HCEC 1CT (cell line): Measurements from ENCODE around the gene CCDC188.

ENCODE experiments used
- DNase-seq: peaks from one replicate; pipeline ENCODE4 v3.0.0-alpha.2; 2017

CCDC188 gene

DNA sequence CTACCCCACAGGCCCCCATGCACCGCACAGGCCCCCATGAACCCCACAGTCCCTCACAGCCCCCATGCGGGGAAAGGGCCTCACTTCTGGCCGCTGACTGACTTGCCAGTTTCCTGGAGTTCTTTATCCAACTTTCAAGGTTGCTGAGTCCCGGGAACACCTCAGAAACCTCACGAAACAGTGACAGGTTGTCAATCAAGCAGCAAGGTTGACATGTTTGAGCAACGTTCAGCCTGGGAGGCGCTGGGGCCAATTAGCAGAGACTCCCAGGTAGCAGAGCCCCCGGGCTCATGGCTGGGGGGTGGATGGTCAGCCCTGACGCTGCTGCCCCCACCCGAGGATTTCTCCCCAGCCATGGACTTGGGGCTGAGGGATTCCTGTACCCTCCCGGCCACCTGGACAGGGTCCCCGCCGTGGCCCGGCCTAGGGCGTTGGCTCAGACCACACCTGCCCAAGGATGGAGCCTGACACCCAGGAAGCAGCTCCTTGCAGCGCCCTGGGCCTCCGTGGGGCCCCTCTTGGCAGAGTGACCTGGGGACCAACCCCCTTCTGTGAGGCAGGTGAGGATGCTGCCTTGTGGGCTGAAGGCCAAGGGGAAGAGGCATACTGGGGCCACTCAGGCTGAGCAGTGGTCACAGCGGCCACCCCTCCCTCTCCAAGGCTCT lies 33.8 kb upstream of the CCDC188 start:
- DNase-seq: no peak

- no peak for DNase-seq
Observed at GRCh38 chr22:20183823-20184222, 33.0 kb upstream of the CCDC188 start.

DNA sequence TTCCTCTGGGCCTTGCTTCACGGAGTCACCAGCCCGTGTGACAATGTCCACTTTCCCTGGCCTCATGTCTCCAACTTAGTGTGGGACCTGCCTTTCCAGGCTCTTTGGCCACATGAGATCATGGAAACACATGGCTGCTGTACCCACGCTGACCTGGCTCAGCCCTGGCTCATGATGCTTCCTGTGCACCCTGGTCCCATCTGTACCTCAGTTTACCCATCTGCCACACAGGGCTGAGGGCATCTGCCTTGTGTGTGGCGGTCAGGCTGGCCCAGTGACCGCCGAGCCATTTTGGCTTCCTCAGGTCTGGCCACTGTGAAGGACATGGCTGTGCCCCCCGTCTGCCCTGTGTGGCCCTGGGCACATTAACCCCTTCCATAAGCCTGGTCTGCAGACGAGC lies 32.2 kb upstream of the CCDC188 start:
- DNase-seq: no peak

DNA sequence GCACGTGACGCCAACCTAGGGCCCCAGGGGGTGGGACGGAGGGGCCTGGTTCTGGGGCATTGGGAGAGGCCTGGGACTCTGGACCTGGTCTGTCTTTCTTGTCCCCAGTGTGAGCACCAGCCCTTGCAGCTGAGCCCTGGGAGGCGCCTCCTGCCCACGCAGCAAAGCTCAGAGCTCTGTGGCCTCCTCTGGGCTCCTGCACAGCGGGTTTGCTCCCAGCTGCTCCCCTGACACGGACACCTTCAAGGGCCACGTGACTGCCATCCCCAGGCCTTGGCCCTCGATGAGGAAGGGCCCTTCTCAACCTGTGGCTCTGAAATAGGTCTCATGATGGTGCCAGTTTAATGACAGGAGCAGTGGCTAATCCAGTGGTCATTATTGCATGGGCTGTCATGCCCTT lies 31.5 kb upstream of the CCDC188 start:
- no peak for DNase-seq

DNA sequence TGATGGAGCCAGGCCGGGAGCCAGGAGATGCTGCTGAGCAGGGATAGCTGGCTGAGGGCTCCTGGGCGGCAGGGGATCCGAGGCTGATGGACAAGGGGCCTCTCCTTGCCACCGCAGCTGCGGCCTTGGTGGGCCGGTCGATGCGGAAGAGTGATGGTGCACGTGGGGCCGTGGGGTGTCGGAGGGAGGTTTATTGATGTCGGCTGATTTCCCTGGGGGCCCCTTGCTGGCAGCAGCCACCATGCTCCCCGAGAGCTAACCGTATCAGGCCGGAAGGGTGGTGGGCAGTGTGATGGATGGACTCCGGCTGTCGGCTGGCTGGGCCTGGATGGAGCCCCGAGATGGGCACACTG lies 31.0 kb upstream of the CCDC188 start:
- DNase-seq: no peak

- DNase-seq: no peak
Observed at GRCh38 chr22:20181194-20181883, 30.5 kb upstream of the CCDC188 start.

DNA sequence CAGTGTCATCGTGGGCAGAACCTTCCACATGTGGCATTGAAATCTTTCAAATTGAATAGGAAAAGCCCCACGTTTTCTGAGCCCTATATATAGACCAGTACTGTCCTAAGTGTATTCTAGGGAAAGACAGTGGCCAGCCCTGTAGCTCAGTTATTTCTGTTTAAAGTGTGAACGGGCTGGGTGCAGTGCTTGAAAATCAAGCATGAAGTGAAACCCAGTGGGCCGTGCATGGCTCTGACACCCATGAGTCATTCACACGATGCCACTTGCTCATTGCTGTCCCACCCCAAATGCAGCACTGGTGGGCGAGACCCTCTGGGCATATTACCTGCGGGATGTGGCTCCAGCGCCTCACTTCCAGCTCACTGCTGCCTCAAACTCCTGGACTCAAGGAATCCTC lies 29.8 kb upstream of the CCDC188 start:
- DNase-seq: no peak

GRCh38 chr22:20180245-20180630 lies 29.4 kb upstream of the CCDC188 start:
- DNase-seq: no peak

DNA sequence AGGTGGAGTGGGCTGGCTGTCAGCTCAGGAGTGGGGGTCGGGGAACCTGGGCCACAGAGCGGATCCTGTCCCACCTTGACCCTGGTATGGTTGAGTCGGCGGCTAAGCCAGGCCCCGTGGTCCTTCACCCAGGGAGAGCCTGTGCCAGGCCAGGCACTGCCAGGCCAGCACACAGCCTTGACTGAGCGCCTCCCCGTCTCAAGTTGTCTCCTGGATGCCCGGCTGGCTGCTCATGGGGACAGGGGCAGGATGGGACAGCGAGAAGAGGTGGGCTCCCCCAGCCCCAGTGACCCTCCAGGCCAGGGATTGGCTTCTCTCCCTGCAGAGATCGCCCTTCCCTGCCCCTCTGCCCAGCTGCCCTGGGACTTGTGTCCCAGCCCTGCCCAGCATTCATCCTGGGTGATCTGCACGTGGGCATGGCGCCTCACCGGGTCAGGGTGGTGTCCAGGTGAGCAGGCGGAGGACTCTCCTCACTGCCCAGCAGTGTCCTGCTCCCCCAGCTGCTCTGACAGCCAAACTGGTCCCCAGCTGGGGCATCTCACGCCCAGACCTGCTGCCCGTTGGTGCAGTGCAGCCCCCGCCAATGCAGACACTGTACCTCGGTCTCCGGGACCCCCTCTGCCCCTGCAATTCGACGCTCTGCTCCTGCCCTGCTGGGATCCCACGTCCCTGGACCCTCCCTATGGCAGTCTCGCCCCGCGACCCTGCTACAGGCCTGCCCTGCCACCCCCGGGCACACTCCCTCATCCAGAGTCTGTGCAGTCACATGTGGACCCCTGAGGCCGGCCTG lies 28.8 kb upstream of the CCDC188 start:
- no peak for DNase-seq

GRCh38 chr22:20178915-20179227 lies 28.0 kb upstream of the CCDC188 start:
- no peak for DNase-seq

- DNase-seq: no peak
Observed at GRCh38 chr22:20178075-20178914, 27.4 kb upstream of the CCDC188 start.

- DNase-seq: no peak
Observed at GRCh38 chr22:20177217-20177911, 26.5 kb upstream of the CCDC188 start.

GRCh38 chr22:20176421-20177085 lies 25.7 kb upstream of the CCDC188 start:
- DNase-seq: no peak

DNA sequence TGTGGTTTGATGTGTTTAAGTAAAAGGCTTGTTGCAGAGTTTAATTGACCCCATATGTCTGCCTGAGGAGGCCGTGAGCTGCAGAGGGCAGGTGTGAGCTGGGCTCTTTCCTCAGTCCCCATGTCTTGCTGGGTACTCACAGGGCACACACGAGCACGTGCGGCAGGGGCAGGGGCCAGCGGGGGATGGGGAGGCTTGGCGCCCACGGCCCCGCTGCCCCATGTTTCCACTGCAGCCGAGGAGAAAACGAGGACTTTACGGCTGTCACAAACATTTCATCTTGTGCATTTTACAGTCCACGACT lies 24.7 kb upstream of the CCDC188 start:
- no peak for DNase-seq

- DNase-seq: no peak
Observed at GRCh38 chr22:20174785-20175596, 24.1 kb upstream of the CCDC188 start.

DNA sequence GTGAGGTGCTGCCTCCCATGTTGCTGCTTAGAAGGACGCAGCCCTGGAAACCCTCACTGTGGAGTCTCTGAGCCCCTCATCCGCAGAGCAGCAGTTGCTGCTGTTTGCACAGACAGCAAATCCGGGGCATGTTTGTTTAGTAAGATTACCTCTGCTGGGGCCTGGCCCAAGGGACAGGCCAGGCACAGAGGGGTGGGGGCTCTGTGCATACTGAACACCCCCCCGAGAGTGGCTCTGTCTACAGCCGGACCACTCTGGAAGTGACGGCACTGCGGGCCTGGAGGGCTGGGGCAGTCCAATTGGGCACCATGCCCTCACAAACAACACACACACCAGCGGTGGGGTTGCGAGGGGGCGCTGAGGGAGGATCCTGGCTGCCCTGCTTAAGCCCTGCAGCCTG lies 22.9 kb upstream of the CCDC188 start:
- DNase-seq: no peak

GRCh38 chr22:20173246-20173645 lies 22.4 kb upstream of the CCDC188 start:
- DNase-seq: no peak

- DNase-seq: no peak
Observed at GRCh38 chr22:20172141-20172613, 21.3 kb upstream of the CCDC188 start.

DNA sequence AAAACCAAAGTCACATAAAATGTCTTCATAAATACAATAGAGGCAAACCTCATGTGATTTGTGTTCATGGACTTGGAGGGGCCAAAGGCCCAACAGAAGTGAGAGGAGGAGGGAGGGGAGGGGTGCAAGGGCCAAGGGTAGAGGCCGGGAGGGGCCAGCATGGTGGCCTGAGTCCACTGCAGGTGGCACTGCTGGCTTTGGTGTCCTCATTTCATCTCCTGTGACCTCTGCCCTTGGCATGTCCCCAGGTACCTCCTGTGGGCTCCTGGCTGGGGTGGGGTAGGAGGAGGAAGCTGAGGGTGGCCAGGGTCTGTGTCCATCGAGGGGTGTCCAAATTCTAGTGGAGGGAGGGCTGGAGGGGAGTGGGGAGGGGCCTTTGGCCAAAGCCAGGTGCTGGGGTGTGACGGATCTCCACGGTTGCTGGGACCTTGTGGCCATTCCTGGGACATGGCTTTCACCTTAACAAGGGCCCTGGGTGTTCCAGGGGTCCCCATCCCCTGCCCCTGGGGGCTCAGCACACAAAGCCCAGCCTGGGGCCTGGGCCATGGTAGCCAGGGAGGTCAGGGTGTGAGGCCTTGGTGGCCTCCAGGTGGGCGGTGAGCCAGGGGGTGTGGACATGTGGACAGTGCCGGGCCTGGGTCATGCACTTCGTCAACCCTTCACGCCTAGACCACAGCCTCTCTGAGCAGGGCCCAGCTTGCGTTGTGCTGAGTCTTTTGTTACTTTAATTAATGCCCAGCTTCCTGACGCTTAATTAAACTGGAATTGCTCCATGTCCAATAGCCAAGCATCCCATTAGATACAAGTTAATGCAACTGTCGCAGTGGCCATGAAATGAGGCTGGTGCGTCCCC lies 20.7 kb upstream of the CCDC188 start:
- DNase-seq: no peak

DNA sequence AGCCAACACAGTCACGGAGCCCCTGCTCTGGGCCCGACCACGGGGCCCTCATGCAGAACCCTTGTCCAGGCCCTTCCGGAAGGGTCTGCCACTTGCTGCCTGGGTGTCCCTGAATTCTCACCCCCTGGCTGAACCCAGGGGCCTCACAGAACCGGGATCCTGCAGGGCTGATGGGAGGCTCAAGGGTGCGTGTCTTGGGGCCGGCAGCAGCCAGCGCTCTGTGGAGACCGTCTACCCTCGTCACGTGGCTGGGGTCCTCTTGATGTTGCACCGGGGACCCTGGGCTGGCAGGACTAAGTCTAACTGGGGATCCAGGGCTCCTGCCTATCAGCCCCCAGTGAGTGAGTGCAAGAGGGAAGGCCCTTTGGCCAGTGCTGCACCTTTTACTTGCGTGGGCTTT lies 19.3 kb upstream of the CCDC188 start:
- DNase-seq: no peak
